ENCODE measurements around the gene SSBP1. TPM values are rescaled to one million over a fixed set of nuclear protein-coding genes. Genes with fewer than 3 reads are reported as not detected.

The SSBP1 gene
- total and polyA plus RNA-seq, 2 of the 4 experiments (the other 2 are of a cell fraction) = 158 to 204 TPM

DNA sequence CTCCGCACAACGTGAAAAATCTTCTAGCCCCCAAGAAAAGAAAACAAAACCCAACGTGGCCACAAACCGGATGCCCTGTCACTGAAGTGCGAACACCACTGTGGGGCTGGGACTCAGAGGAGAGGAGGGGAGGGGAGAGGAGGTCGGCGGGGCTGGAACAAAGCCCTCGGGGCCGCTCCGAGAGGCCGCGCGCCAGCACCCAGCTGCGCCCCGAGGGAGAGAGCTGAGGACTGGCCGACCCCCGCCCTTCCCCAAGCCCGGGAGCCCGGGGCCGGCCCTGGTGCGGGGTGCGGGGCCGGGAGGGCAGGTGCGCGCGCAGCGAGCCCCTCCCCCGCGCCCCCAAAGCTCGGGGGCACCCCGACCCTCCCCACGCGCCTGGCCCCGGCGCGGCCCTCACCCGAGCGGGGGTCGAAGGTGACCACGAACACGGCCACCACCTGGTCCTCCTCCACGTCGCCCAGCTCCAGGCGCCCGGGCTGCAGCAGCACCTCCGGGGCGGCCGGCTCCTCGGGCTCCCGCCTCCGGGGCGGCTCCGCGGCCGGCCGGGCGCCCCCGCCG is 36.6 kb upstream of the SSBP1 start:
- H3K79me1 ChIP-seq (ENCODE audit: low read depth in 1 of 2, low read length in 2 of 2) = peaks cover 8% of the 10 kb centered on the region in 2 experiments; a peak in 2 of 4 replicates
- no peak overlapping the region for H2BK15ac ChIP-seq (ENCODE audit: low read depth, low read length)
- H3K27me3 ChIP-seq (ENCODE audit: control insufficient read depth, insufficient read depth, low read length) = peaks cover 3% of the 10 kb centered on the region; the same call in 1 of the 2 replicates
- no TSS peak for BruUV-seq (replicated peaks)
- CTCF ChIA-PET = no interaction called here
- H2BK120ac ChIP-seq (ENCODE audit: low read depth, low read length) = no peak overlapping the region
- ATAC-seq (ENCODE audit: low read depth) = peak; percentile 66
- no peak for TF ChIP-seq MAFK (IDR thresholded peaks at IDR 0.05; ENCODE audit: low read depth, low read length)
- TF ChIP-seq MAZ (IDR thresholded peaks at IDR 0.05; ENCODE audit: borderline replicate concordance, low read depth, low read length) = 0 out of 2 replicates have a peak, but pooled peaks have one; percentile 10
- TF ChIP-seq RFX5 (IDR thresholded peaks at IDR 0.05; ENCODE audit: low read depth, low read length) = no peak
- no peak for TF ChIP-seq POLR2A (IDR thresholded peaks at IDR 0.05; ENCODE audit: low read depth, low read length)
- no peak overlapping the region for H3K14ac ChIP-seq (replicated peaks; ENCODE audit: low read depth, low read length)
- WGBS, 2 experiments (ENCODE audit: extremely low coverage in 2 of 2, insufficient read length in 1 of 2) = 2% methylated on average over 19 of the region's 59 CpGs; no CpG with 5 or more reads in 1 of the 2 experiments
- no peak overlapping the region for H3K56ac ChIP-seq (ENCODE audit: extremely low read depth, insufficient read depth, low read length)
- intact Hi-C loops (cut with micrococcal nuclease) = loop anchor here (2.0 kb wide), 1 partner anchor 37 kb away; the partner anchor contains the start of gene SSBP1
- H4K20me1 ChIP-seq (ENCODE audit: insufficient read depth, low read length) = no peaks in the 10 kb centered on the region; the same call in 1 of the 2 replicates
- H4K91ac ChIP-seq (ENCODE audit: insufficient read depth, low read depth, low read length) = no peak overlapping the region
- no peaks in the 10 kb centered on the region for H3K36me3 ChIP-seq (ENCODE audit: control insufficient read depth, insufficient read depth, low read length)
- H2AFZ ChIP-seq (replicated peaks; ENCODE audit: low read length, poor library complexity) = peak overlapping the region; percentile 94
- H3K4ac ChIP-seq (ENCODE audit: low read depth, low read length) = no peak overlapping the region
- H3K9ac ChIP-seq (ENCODE audit: low read depth, low read length) = peak overlapping the region; percentile 64
- in situ Hi-C loops (cut with MboI; ENCODE audit: low sequenced_read_pairs) = no loop called here
- H2AK5ac ChIP-seq (ENCODE audit: low read depth, low read length) = no peak overlapping the region
- H2BK5ac ChIP-seq (ENCODE audit: low read depth, low read length, poor library complexity, severe bottlenecking) = no peak overlapping the region
- peaks cover 1% of the 10 kb centered on the region; the same call in 1 of the 2 replicates for H3K4me1 ChIP-seq (ENCODE audit: control insufficient read depth, insufficient read depth, low read length)
- H3K18ac ChIP-seq (ENCODE audit: low read depth, low read length) = no peak overlapping the region
- peak overlapping the region; percentile 37; the same call in 1 of the 2 replicates for H3K27ac ChIP-seq (ENCODE audit: insufficient read depth, low read length)
- dilution Hi-C loops (cut with HindIII; ENCODE audit: low sequenced_read_pairs, unreplicated experiment) = no loop called here
- H3K4me3 ChIP-seq (ENCODE audit: insufficient read depth, low read depth, low read length) = peak overlapping the region; percentile 88
- no peaks in the 10 kb centered on the region for H3K9me3 ChIP-seq (ENCODE audit: control insufficient read depth, insufficient read depth, low read length)
- H2BK20ac ChIP-seq (ENCODE audit: low read depth, low read length) = no peak overlapping the region
- POLR2A ChIA-PET (ENCODE audit: unreplicated experiment) = no interaction called here
- DNase-seq = no peak
- no peak overlapping the region for H3K23ac ChIP-seq (ENCODE audit: low read depth, low read length)
- H3K9me1 ChIP-seq (ENCODE audit: insufficient read depth, low read length) = no peaks in the 10 kb centered on the region
- H4K8ac ChIP-seq (ENCODE audit: low read depth in 2 of 2, low read length in 2 of 2) = no peak overlapping the region
- peak overlapping the region; percentile 63 for H3K4me2 ChIP-seq (ENCODE audit: low read depth, low read length)
- no peak overlapping the region for H2AK9ac ChIP-seq (replicated peaks; ENCODE audit: low read depth, low read length, poor library complexity)
- H4K5ac ChIP-seq (ENCODE audit: low read depth, low read length) = no peak overlapping the region
